Bronchial epithelial cell (primary cell): ENCODE results near the gene FGB. TPM values are rescaled to one million over a fixed set of nuclear protein-coding genes. Genes with fewer than 3 reads are reported as not detected.
"Not testable (repeated sequence)": the region's sequence is repeated elsewhere in the genome, so short reads cannot be mapped to it uniquely, and the experiment has no call there.

Experiments
- DNase-seq: peaks from one replicate; pipeline ENCODE4 v3.0.0-alpha.2; 2010; ENCODE audit warnings: low read depth
- FAIRE-seq: peaks from 2 replicates; lab custom pipeline; 2011; peaks lifted over from hg19 to GRCh38; lab: Jason Lieb, UNC
- H3K27me3 ChIP-seq: 2 replicates; pipeline ENCODE4 v1.5.1; 2011; ENCODE audit warnings: low read length; ENCODE audit not compliant: control insufficient read depth, insufficient read depth
- H3K36me3 ChIP-seq: 2 replicates; pipeline ENCODE4 v1.5.1; 2011; ENCODE audit warnings: low read length; ENCODE audit not compliant: control insufficient read depth, insufficient read depth
- H3K4me3 ChIP-seq: 2 replicates; pipeline ENCODE4 v1.5.1; 2011; ENCODE audit warnings: mild to moderate bottlenecking, low read depth, low read length, control low read depth
- total RNA-seq: library from RNA; depleted of rRNA; stranded (reverse); fragments of >200 nt; gene quantifications from 2 replicates; pipeline ENCODE4 v1.2.1, GENCODE V29; 2014
- TF ChIP-seq, protein P1 (sequence below): IDR thresholded peaks from 2 replicates; pipeline ENCODE4 v1.5.1; 2011; ENCODE audit warnings: mild to moderate bottlenecking, moderate library complexity, low read length, control low read depth, inconsistent platforms; ENCODE audit not compliant: insufficient read depth, severe bottlenecking

The FGB gene
- total RNA-seq, 1 donor from 2014 or later = not detected

DNA sequence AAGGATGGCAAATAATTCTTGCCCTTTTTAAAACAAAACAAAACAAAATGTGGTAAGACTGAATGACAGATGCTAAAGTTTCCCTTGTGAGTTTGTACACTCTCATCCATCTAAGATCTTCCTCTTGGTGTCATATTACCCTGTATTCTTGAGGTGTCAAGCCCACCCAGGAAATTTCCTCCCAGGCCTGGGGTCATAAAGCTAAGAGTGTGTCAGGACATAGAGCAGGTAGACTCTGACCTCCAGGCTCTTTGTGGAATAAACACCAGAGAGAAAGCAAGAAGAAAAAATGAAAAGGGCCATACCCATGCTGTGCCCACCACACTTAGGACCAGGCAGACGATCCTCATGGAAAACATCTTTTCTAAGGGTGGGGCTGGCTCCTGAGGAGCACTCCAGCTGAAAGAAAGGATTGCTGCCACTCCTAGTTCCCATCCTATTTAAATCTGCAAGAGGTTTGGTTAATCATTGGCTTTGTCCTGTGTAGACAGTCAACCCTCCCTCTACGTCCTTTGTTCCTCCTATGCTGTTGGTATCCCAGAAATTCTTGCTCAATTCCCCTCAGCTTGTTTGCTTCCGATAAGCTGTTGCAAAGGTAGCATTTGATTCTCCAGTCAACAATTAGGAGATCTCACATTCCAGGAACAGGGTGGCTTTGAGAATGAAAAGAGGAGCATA is 27.7 kb downstream of the FGB start, which contains the start of gene FGA:
TSS of gene FGA (minus strand) at position 414 of the 678 bp plus-strand sequence. CDS start at position 359, 55 bp downstream.
- FAIRE-seq = no peak
- TF ChIP-seq, protein P1, sequence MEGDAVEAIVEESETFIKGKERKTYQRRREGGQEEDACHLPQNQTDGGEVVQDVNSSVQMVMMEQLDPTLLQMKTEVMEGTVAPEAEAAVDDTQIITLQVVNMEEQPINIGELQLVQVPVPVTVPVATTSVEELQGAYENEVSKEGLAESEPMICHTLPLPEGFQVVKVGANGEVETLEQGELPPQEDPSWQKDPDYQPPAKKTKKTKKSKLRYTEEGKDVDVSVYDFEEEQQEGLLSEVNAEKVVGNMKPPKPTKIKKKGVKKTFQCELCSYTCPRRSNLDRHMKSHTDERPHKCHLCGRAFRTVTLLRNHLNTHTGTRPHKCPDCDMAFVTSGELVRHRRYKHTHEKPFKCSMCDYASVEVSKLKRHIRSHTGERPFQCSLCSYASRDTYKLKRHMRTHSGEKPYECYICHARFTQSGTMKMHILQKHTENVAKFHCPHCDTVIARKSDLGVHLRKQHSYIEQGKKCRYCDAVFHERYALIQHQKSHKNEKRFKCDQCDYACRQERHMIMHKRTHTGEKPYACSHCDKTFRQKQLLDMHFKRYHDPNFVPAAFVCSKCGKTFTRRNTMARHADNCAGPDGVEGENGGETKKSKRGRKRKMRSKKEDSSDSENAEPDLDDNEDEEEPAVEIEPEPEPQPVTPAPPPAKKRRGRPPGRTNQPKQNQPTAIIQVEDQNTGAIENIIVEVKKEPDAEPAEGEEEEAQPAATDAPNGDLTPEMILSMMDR = no peak
- no peaks in the 10 kb centered on the region for H3K27me3 ChIP-seq
- no peaks in the 10 kb centered on the region for H3K36me3 ChIP-seq
- no peak within 1 kb of the TSS for H3K4me3 ChIP-seq
- no peak for DNase-seq

DNA sequence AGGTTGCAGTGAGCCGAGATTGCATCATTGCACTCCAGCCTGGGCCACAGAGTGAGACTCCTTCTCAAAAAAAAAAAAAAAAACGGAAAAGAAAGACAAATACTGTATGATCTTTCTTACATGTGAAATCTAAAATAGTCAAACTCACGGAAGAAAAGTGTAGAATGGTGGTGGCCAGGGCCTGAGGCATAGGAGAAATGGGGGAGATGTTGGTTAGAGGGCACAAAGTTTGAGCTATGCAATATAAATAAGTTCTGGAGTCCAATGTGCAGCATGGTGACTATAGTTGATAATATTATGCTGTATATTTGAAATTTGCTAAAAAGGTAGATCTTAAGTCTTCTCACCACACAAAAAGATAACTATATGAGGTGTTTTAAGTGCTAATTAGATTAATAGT is 29.1 kb downstream of the FGB start:
- Histone ChIP-seq H3K27me3 (no peaks in the 10 kb centered on the region), H3K4me3 (no peak overlapping the region), H3K36me3 (no peaks in the 10 kb centered on the region)
- FAIRE-seq (no peak), DNase-seq (no peak)
- TF ChIP-seq, protein P1 = no peak

DNA sequence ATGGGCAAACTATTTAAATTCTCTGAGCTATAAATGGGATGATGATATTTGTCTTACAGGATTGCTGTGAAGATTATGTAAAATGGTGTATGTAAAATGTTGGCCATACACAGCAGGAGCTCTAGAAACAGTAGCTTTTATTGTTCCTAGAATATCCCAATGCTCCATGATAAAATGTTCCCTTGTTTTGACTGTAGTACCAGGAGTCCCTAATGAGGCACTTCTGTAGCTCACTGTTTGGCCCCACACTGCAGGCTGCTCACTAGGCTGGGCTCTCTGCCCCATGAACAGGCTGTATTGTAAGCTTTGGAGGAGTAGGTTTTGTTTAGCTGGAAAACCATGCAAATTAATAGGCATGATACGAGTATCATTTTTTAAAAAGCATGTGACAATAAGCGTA is 31.1 kb downstream of the FGB start:
- Histone ChIP-seq H3K27me3 (no peaks in the 10 kb centered on the region), H3K4me3 (no peak overlapping the region), H3K36me3 (no peaks in the 10 kb centered on the region)
- no peak for FAIRE-seq
- TF ChIP-seq, protein P1 = no peak
- no peak for DNase-seq

DNA sequence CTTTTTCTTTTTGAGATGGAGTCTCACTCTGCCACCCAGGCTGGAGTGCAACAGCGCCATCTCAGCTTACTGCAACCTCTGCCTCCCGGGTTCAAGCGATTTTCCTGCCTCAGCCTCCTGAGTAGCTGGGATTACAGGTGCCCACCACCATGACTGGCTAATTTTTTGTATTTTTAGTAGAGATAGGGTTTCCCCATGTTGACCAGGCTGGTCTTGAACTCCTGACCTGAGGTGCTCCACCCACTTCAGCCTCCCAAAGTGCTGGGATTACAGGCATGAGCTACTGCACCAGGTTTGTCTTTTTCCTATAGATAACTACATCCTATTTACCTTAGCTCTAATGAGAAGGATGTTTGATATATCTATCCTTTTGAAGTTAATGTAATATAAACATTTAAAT is 31.5 kb downstream of the FGB start:
- H3K4me3 ChIP-seq, FAIRE-seq, H3K27me3 ChIP-seq, DNase-seq, H3K36me3 ChIP-seq: not testable (repeated sequence)

DNA sequence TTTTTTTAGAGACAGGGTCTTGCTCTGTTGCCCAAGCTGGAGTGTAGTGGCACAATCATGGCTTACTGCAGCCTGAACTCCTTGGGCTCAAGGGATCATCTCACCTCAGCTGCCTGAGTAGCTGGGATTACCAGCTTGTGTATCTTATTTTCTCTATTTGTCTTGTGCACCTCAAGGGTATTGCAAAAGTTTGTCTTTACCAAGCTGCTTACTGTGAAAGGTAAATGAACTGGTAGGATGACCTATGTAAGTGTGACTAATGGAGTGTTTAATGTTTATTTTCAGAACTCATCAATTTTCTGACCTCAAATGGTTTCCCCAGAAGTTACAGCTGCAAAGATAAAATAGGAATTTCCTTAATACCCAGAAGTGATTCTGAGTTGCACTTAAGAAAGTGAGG is 33.0 kb downstream of the FGB start:
- H3K4me3 ChIP-seq = no peak overlapping the region
- DNase-seq (peak; percentile 78), FAIRE-seq (no peak)
- no peaks in the 10 kb centered on the region for H3K36me3 ChIP-seq
- TF ChIP-seq, protein P1 = no peak
- H3K27me3 ChIP-seq = no peaks in the 10 kb centered on the region

DNA sequence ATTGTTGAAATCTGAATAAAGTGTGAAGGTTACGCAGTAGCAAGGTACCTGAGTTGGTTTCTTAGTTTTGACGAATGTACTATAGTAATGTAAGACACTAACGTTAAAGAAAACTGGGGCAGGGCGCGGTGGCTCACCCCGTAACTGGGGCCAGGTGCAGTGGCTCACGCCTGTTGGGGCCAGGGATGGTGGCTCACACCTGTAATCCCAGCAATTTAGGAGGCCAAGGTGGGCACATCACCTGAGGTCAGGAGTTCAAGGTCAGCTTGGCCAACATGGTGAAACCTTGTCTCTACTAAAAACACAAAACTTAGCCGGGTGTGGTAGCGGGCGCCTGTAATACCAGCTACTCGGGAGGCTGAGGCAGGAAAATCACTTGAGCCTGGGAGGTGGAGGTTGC is 34.5 kb downstream of the FGB start:
- not testable (repeated sequence) for DNase-seq, H3K4me3 ChIP-seq, FAIRE-seq, H3K27me3 ChIP-seq, H3K36me3 ChIP-seq
